T-cell (primary cell): ENCODE data around the gene MED12L. TPM values are rescaled to one million over a fixed set of nuclear protein-coding genes. Genes with fewer than 3 reads are reported as not detected.

ENCODE experiments used
- ATAC-seq, 4 experiments: fragments of 200-7000 bp in 3 of 4; fragments of 150-1000 bp in 1 of 4; cut with Tn5 transposase; replicated peaks in 1 of 4; 1 replicate in 3 of 4; 2 replicates in 1 of 4; pipeline ENCODE4 v1.10.0; 2021; ENCODE audit warnings: moderate library complexity in 3 of 4, mild to moderate bottlenecking in 2 of 4, moderate number of reproducible peaks in 1 of 4
- CTCF ChIA-PET, 2 donors: fragments of 300-600 bp; sonication (Branson Sonifier 250); formaldehyde crosslinking; loops; one replicate each; lab custom pipeline; 2022; ENCODE audit warnings: antibody characterized with exemption in 2 of 2; lab: Charles Lee
- POLR2A ChIA-PET, 2 donors: fragments of 300-600 bp; sonication (Branson Sonifier 250); formaldehyde crosslinking; loops; one replicate each; lab custom pipeline; 2022; ENCODE audit warnings: antibody characterized with exemption in 2 of 2; lab: Charles Lee
- DNase-seq, 35 experiments: peaks; one replicate each; pipeline versions ENCODE4 v3.0.0 to v3.0.0-alpha.2; 2013 to 2023
- H3K27ac ChIP-seq: one replicate; pipeline ENCODE4 v1.5.1; 2013; ENCODE audit warnings: low read length
- H3K27me3 ChIP-seq, 2 experiments: replicated peaks in 1 of 2; 1 replicate in 1 of 2; 2 replicates in 1 of 2; pipeline versions ENCODE4 v1.6.1 to v1.7.0; 2013; ENCODE audit warnings: low read length in 1 of 2, mixed read lengths in 1 of 2; ENCODE audit not compliant: control insufficient read depth in 2 of 2, insufficient read depth in 2 of 2; ENCODE audit errors: extremely low read depth in 1 of 2
- H3K36me3 ChIP-seq, 2 donors: 1 replicate in 1 of 2; 2 replicates in 1 of 2; pipeline versions ENCODE4 v1.6.1 to v1.7.0; 2013; ENCODE audit warnings: low read length in 1 of 2; ENCODE audit not compliant: control insufficient read depth in 2 of 2, insufficient read depth in 1 of 2; ENCODE audit errors: extremely low read depth in 1 of 2
- H3K4me1 ChIP-seq, 2 experiments: 1 replicate in 1 of 2; 2 replicates in 1 of 2; pipeline versions ENCODE4 v1.6.1 to v1.7.0; 2013; ENCODE audit warnings: low read length in 2 of 2, mixed read lengths in 1 of 2; ENCODE audit not compliant: insufficient read depth in 2 of 2, control insufficient read depth in 1 of 2; ENCODE audit errors: extremely low read depth in 1 of 2
- H3K4me3 ChIP-seq, 2 donors: 1 replicate in 1 of 2; 2 replicates in 1 of 2; pipeline versions ENCODE4 v1.5.1 to v1.7.0; 2013; ENCODE audit warnings: mild to moderate bottlenecking in 2 of 2, low read length in 1 of 2, moderate library complexity in 1 of 2; ENCODE audit not compliant: control insufficient read depth in 1 of 2; ENCODE audit errors: extremely low read depth in 1 of 2
- H3K9me3 ChIP-seq: 2 replicates; pipeline ENCODE4 v1.7.0; 2013
- H3K27ac Mint-ChIP-seq, 2 donors: one replicate each; pipeline ENCODE4 v1.8.0; 2020 to 2021; ENCODE audit warnings: mild to moderate bottlenecking in 2 of 2, mixed read lengths in 2 of 2
- H3K27me3 Mint-ChIP-seq, 2 donors: one replicate each; pipeline ENCODE4 v1.8.0; 2021 to 2022; ENCODE audit warnings: mixed read lengths in 2 of 2
- H3K36me3 Mint-ChIP-seq: one replicate; pipeline ENCODE4 v1.8.0; 2021; ENCODE audit warnings: mixed read lengths
- H3K4me1 Mint-ChIP-seq, 3 donors: one replicate each; pipeline ENCODE4 v1.8.0; 2020 to 2022; ENCODE audit warnings: mixed read lengths in 3 of 3, mild to moderate bottlenecking in 1 of 3
- H3K4me3 Mint-ChIP-seq, 3 donors: one replicate each; pipeline ENCODE4 v1.8.0; 2020 to 2022; ENCODE audit warnings: mild to moderate bottlenecking in 3 of 3, mixed read lengths in 3 of 3, moderate library complexity in 3 of 3
- H3K9me3 Mint-ChIP-seq, 3 donors: one replicate each; pipeline ENCODE4 v1.8.0; 2020 to 2022; ENCODE audit warnings: mixed read lengths in 3 of 3
- WGBS: methylation state at CpG from one replicate; pipeline ENCODE4 v1.1.5; 2013; ENCODE audit warnings: missing lambda C conversion rate; ENCODE audit not compliant: insufficient coverage; 5-methylcytosine and 5-hydroxymethylcytosine counted together
- total RNA-seq, 35 experiments: library from RNA in 6 of 35; stranded (reverse) in 6 of 35; fragments of 120-200 nt in 1 of 35; gene quantifications; one replicate each; pipeline versions ENCODE4 v1.2.1 to v1.2.4 and lab custom pipeline; 2013 to 2026

MED12L gene
- total RNA-seq, 5 donors from 2014 or later (not counting 1 experiment from before 2014, with no cell fraction given), result 0.55 to 2.1 (median 0.66) TPM

- no CpG with 5 or more reads among the region's 4 CpGs for WGBS
- H3K9me3 ChIP-seq, result no peaks in the 10 kb centered on the region
- no peaks in the 10 kb centered on the region for H3K36me3 ChIP-seq
- Mint-ChIP-seq H3K4me3 (no peak overlapping the region), H3K27ac (no peak overlapping the region), H3K4me1 (no peaks in the 10 kb centered on the region), H3K27me3 (peaks cover 4 to 8% of the 10 kb centered on the region in 2 donors), H3K36me3 (no peaks in the 10 kb centered on the region), H3K9me3 (no peaks in the 10 kb centered on the region)
- H3K4me1 ChIP-seq, result no peaks in the 10 kb centered on the region
- DNase-seq, result no peak
- ChIA-PET CTCF (no interaction called here), POLR2A (no interaction called here)
- H3K27ac ChIP-seq, result no peak overlapping the region
- H3K27me3 ChIP-seq, result no peaks in the 10 kb centered on the region
- H3K4me3 ChIP-seq, result no peak overlapping the region
- ATAC-seq, result no peak
Measured at GRCh38 chr3:151372063-151372820, 286.8 kb downstream of the MED12L start.

- Mint-ChIP-seq H3K4me1 (peaks cover 0 to 3% (median 3%) of the 10 kb centered on the region in 3 donors), H3K9me3 (no peaks in the 10 kb centered on the region), H3K27ac (no peak overlapping the region), H3K27me3 (peaks cover 4 to 7% of the 10 kb centered on the region in 2 donors), H3K36me3 (no peaks in the 10 kb centered on the region), H3K4me3 (no peak overlapping the region)
- no peaks in the 10 kb centered on the region for H3K27me3 ChIP-seq
- no peaks in the 10 kb centered on the region for H3K4me1 ChIP-seq
- no peaks in the 10 kb centered on the region for H3K36me3 ChIP-seq
- no peak for DNase-seq
- WGBS, result 72% methylated on average over 7 of the region's 8 CpGs
- no peaks in the 10 kb centered on the region for H3K9me3 ChIP-seq
- ChIA-PET POLR2A (no interaction called here), CTCF (no interaction called here)
- no peak overlapping the region for H3K4me3 ChIP-seq
- no peak for ATAC-seq
- no peak overlapping the region for H3K27ac ChIP-seq
Measured at GRCh38 chr3:151377768-151378385, 292.4 kb downstream of the MED12L start.

GRCh38 chr3:151379083-151379734 lies 293.7 kb downstream of the MED12L start:
- POLR2A ChIA-PET, result no interaction called here
- Mint-ChIP-seq H3K27me3 (peaks cover 4 to 7% of the 10 kb centered on the region in 2 donors), H3K4me1 (peaks cover 0 to 14% (median 5%) of the 10 kb centered on the region in 3 donors), H3K9me3 (no peaks in the 10 kb centered on the region), H3K27ac (no peak overlapping the region), H3K4me3 (no peak overlapping the region), H3K36me3 (no peaks in the 10 kb centered on the region)
- H3K27ac ChIP-seq, result no peak overlapping the region
- ATAC-seq (peak in 1 of 4 experiments; percentile 27), DNase-seq (peak in 2 of 35 experiments; percentile 0 to 6)
- H3K4me3 ChIP-seq, result no peak overlapping the region
- WGBS, result no CpG with 5 or more reads among the region's 4 CpGs
- H3K9me3 ChIP-seq, result no peaks in the 10 kb centered on the region
- CTCF ChIA-PET, result no interaction called here
- no peaks in the 10 kb centered on the region for H3K36me3 ChIP-seq
- H3K27me3 ChIP-seq, result no peaks in the 10 kb centered on the region
- H3K4me1 ChIP-seq, result no peaks in the 10 kb centered on the region

- POLR2A ChIA-PET, result interaction anchor here in 1 of 2 donors (0.6 kb wide), 1 partner anchor 689 kb away, joined by 3 read pairs; no protein-coding TSS in a partner anchor
- Mint-ChIP-seq H3K9me3 (no peaks in the 10 kb centered on the region), H3K4me1 (peaks cover 0 to 20% (median 11%) of the 10 kb centered on the region in 3 donors), H3K27me3 (peaks cover 0 to 3% of the 10 kb centered on the region in 2 donors), H3K4me3 (no peak overlapping the region), H3K36me3 (no peaks in the 10 kb centered on the region), H3K27ac (no peak overlapping the region)
- Histone ChIP-seq H3K27me3 (no peaks in the 10 kb centered on the region), H3K27ac (no peak overlapping the region), H3K4me1 (no peaks in the 10 kb centered on the region), H3K9me3 (no peaks in the 10 kb centered on the region), H3K4me3 (no peak overlapping the region), H3K36me3 (no peaks in the 10 kb centered on the region)
- no peak for ATAC-seq
- 100% methylated on average over 1 of the region's 5 CpGs for WGBS
- CTCF ChIA-PET, result no interaction called here
- DNase-seq, result no peak
Measured at GRCh38 chr3:151382671-151383070, 297.2 kb downstream of the MED12L start.

- DNase-seq (no peak), ATAC-seq (no peak)
- no peaks in the 10 kb centered on the region for H3K27me3 ChIP-seq
- H3K9me3 ChIP-seq, result no peaks in the 10 kb centered on the region
- H3K36me3 ChIP-seq, result no peaks in the 10 kb centered on the region
- no peak overlapping the region for H3K4me3 ChIP-seq
- no peak overlapping the region for H3K27ac Mint-ChIP-seq
- POLR2A ChIA-PET, result no interaction called here
- no peaks in the 10 kb centered on the region for H3K9me3 Mint-ChIP-seq
- CTCF ChIA-PET, result no interaction called here
- no peak overlapping the region for H3K4me3 Mint-ChIP-seq
- H3K27ac ChIP-seq, result no peak overlapping the region
- H3K4me1 ChIP-seq, result no peaks in the 10 kb centered on the region
- peaks cover 0 to 20% (median 11%) of the 10 kb centered on the region in 3 donors for H3K4me1 Mint-ChIP-seq
- H3K36me3 Mint-ChIP-seq, result no peaks in the 10 kb centered on the region
- 100% methylated on average over 2 of the region's 2 CpGs for WGBS
- no peaks in the 10 kb centered on the region for H3K27me3 Mint-ChIP-seq
Measured at GRCh38 chr3:151383111-151383510, 297.6 kb downstream of the MED12L start.

GRCh38 chr3:151383956-151384355 lies 298.5 kb downstream of the MED12L start:
- Histone ChIP-seq H3K4me1 (no peaks in the 10 kb centered on the region), H3K27ac (no peak overlapping the region), H3K9me3 (no peaks in the 10 kb centered on the region), H3K27me3 (no peaks in the 10 kb centered on the region), H3K36me3 (no peaks in the 10 kb centered on the region), H3K4me3 (no peak overlapping the region)
- peaks cover 0 to 20% (median 11%) of the 10 kb centered on the region in 3 donors for H3K4me1 Mint-ChIP-seq
- DNase-seq (no peak), ATAC-seq (no peak)
- no peaks in the 10 kb centered on the region for H3K36me3 Mint-ChIP-seq
- ChIA-PET CTCF (no interaction called here), POLR2A (interaction anchor here in 1 of 2 donors (0.6 kb wide), 1 partner anchor 31 kb away, joined by 3 read pairs; no protein-coding TSS in a partner anchor)
- H3K9me3 Mint-ChIP-seq, result no peaks in the 10 kb centered on the region
- H3K27ac Mint-ChIP-seq, result no peak overlapping the region
- H3K27me3 Mint-ChIP-seq, result peaks cover 0 to under 1% of the 10 kb centered on the region in 2 donors
- WGBS, result no CpG with 5 or more reads among the region's 3 CpGs
- H3K4me3 Mint-ChIP-seq, result peak overlapping the region in 1 of 3 donors; percentile 2
